Tongue (tissue), 2 donors: ENCODE measurements around the gene HNRNPH2. TPM values are rescaled to one million over a fixed set of nuclear protein-coding genes. Genes with fewer than 3 reads are reported as not detected.

ENCODE experiments used
- DNase-seq: peaks from one replicate; pipeline ENCODE4 v3.0.0-alpha.2; 2015
- total RNA-seq: library from RNA; depleted of rRNA; stranded (reverse); fragments of >200 nt; gene quantifications from one replicate; pipeline ENCODE4 v1.2.3, GENCODE V29; 2014

The HNRNPH2 gene, protein sequence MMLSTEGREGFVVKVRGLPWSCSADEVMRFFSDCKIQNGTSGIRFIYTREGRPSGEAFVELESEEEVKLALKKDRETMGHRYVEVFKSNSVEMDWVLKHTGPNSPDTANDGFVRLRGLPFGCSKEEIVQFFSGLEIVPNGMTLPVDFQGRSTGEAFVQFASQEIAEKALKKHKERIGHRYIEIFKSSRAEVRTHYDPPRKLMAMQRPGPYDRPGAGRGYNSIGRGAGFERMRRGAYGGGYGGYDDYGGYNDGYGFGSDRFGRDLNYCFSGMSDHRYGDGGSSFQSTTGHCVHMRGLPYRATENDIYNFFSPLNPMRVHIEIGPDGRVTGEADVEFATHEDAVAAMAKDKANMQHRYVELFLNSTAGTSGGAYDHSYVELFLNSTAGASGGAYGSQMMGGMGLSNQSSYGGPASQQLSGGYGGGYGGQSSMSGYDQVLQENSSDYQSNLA
- total RNA-seq = 73.2 TPM

DNA sequence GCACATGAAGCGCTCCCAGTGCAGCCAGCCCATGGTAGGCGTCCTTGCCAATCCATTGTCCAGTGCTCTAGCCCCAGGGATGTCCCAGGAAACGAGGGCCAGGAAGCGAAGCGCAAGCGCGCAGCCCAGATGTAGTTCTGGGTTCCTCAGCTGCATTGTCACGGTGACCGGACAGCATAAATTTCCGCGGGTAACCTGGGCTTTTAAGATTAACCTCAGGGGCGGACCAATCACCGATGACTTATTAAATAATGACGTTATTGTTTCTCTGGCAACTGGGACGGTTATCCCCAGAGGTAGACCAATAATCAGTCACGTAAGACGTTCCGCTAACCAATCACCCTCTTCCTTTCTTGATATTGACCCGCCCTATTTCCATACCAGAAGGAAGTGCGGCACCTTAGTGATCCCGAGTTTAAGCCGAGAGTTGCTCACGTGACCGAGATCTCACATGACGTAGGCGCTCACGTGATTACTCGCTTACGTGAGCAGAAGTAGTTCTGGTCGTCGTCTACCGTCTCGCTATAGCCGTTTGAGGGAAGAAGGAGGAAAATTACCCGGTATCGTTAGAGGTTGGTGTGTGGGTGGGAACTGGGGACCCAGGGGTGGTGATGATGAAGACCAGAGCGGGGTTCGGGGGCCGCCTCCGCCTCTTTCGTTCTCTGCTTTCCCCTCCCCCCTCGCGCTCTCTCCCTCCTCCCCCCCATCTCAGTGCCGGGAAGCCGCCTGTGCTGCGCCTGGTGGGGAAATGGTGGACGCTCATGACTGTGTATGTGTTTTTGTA lies at the start of gene HNRNPH2, which contains the start of gene GLA:
Gene HNRNPH2, plus strand, starts transcription at position 475 of the 784 bp plus-strand sequence. CDS start 3,767 bp downstream, outside the sequence.
Gene GLA, minus strand, starts transcription at position 178 of the 784 bp plus-strand sequence. Its CDS starts 22 bp downstream, at position 156.
- peak; percentile 98 for DNase-seq

DNA sequence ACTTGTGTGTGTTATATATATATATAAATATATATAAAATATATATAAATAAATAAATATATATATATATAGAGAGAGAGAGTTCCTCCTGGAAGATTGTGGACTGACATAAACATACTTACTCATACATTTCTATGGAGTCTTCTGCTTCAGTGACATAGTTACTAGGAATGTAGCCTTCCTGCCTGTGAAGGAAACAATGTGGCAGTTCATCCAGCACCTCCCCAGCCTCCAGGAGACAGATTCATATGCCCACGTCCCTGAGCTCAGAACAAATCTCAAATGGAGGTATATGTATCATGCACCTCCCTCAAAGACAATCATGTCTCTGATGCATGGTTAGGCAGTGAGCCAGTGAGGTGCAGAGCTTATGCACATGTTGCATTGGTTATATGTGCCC lies 48.1 kb upstream of the HNRNPH2 start:
- DNase-seq = no peak

DNA sequence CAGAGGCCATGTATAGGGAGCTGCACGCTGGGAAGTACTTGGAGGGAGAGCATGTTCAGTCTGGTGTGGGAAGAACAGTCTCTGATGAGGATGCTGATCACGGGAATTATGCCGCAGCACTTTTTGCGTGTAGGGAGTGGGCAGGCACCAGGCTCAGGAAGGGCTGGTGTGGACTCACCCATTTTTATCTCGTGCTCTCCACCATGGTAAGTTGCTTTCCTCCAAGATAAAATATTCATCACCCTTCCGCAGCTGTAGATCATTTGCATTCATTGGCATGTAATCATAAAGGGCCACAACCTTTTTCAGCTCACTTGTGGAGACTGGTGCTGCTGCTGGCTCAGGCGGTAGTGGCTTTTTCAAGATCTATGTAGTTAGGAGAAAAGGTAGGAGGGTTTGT lies 47.6 kb upstream of the HNRNPH2 start:
- no peak for DNase-seq

DNA sequence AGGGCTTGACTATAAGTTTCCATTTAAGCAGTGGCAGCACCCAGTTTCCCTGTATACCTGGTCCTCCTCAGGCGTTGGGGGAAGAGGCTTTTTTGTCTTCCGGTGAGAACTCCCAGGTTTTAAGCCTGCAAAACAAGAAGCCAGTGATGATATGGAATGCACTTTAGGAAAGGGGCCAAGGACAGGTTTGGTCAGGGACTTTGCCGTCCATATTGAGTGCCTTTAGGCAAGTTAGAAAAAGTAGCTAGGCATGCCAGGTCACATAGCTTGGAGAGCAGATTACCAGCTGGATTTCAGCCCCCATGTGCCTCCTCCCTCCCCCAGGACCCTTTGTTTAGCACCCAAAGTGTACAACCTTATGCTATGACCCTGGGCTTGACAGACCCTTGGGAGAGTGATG lies 45.9 kb upstream of the HNRNPH2 start:
- DNase-seq = no peak

DNA sequence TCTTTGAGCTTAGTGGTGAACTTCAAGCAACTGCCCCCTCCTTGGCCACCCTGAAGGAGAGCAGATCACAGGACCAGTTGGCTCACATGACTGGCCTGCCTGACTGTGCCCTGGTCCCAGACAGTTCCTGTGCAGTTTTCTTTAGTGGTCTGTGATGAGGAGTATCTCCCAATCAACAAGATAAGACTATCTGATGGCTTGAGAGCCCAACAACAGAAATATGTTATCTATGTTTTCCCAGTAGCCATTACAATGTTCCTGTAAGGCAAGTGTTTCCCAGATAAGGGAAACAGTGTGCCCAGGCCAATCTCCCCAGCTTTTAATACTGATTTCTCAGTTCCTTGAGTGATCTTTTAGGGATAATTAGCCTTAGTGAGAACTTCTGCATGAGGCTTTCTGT lies 45.3 kb upstream of the HNRNPH2 start:
- DNase-seq = no peak

DNA sequence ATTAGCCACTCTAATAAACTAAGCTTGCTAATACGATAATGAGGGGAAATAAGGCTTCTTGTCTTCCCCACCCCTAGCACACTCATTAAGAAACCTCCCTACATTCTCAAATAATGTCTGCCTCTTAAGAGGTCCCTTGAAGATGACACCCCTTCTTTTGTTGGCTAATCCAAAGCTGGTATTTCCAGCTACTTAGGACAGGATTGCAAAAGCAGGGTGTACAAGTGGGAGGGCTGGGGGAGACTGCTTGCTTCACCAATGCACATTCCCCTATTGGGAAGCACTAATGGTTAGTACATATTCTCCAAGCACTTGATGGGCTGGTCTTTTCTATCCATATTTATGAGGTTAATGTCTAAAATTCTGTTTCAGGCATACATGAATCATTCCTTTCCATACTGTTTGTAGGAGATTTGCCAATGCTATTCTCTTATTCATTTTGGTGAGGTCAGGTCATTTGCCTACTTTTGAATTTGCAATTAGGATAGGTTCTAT lies 42.7 kb upstream of the HNRNPH2 start:
- DNase-seq = no peak

DNA sequence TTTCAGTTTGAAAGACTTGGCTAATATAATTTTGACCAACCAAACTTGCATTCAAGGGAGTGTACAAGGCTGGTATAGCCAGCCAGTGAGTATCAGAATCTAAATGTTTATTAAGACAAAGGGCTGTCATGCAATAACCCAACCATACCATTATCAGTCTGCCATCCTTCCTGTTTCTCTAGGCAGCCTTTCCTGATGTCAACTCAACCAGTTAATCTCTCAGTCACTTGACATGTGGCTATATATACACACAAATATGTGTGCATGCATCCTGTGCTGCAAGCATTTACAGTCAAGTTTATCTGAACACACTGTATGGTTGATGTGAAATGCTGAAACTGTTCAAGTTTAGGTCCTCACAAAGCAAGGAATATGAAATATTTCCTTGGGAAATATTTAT lies 39.2 kb upstream of the HNRNPH2 start:
- DNase-seq = no peak

DNA sequence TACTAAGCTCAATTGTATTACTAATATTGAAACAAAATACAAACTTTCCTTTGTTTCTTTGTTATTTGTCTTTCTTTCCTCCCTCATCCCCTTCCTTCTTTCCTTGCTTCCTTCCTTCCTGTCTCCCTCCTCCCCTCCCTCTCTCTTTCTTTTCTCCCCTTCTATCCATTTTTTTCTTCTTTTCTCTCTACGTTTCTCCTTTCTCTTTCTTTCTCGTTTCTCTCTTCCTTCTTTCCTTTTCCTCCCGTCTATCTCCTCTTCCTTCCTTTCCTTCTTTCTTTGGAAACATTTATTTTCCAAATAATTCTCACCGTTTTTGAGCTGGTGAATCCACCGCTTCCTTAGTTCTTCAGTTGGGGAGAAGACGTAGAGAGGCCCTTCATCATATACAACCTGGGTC lies 38.3 kb upstream of the HNRNPH2 start:
- no peak for DNase-seq

DNA sequence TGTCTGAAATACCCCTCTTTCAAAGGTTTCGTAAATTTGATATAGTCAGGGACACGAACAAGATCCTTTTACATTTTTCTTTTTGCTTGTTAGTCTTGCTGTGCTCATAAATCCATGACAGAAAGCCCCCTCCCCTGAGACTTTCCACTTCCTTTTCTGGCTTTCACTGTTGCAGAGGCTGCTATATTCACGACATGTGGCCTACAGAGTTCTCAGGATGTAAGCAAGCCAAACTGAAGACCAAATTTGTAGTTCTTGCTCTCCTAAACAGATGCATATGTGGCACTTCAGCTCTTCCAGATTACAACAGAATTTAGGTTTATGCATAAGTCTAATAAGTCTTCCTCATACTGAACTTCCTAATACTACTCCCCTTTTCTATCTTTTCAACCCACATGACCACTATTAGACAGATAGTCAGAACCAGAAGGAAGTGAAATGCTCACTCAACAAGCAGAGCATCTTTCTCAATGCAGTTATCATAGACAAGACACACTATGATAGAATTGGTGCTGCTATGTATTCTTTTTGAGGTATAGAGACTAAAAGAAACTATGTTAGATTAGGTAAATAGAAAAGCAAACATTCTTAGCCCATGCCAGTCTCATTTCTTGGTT lies 37.0 kb upstream of the HNRNPH2 start:
- DNase-seq = no peak

DNA sequence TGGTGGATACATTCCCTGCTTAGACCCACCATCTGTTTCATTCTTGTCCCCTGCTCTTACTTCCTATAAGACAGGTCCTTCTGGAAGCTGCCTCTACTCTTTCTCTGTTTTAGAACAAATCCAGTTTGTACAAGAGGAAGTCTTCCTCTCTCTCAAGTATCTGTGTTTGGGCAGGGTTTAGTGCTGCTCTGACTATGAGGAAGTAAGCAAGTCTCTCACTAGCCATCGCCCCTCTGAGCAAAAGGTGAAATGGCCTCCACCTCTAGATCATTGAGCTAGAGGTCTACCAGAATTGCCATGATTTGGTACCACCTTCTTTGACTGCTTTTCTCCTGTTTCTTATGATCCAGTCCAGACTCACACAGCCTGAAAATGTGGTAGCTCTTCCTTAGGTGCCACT lies 30.5 kb upstream of the HNRNPH2 start:
- DNase-seq = no peak

DNA sequence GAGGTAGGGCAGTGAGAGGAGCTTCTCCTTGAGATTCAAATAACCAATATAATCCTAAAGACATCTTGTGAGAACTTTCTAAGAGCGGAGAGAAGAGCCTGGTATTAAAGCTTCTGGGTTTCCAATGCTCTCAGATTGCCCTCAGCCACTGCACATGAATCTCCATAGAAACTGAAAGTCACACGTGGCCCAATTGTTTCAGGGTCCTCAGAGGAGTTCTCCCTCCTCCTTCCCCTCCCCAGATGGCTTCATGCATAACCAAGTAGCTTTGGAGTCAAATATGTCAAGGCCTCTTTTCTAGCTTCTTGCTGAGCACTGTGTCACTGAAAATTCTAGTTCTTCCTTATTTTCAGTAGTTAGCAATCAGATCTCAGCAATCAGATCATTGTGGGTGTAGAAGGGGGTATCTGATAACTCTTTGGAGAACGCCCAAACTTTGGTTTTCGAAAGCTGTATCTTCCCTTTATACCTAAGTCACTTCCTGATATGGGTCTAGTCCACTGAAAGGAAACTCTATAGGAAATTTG lies 24.3 kb upstream of the HNRNPH2 start:
- DNase-seq = no peak

DNA sequence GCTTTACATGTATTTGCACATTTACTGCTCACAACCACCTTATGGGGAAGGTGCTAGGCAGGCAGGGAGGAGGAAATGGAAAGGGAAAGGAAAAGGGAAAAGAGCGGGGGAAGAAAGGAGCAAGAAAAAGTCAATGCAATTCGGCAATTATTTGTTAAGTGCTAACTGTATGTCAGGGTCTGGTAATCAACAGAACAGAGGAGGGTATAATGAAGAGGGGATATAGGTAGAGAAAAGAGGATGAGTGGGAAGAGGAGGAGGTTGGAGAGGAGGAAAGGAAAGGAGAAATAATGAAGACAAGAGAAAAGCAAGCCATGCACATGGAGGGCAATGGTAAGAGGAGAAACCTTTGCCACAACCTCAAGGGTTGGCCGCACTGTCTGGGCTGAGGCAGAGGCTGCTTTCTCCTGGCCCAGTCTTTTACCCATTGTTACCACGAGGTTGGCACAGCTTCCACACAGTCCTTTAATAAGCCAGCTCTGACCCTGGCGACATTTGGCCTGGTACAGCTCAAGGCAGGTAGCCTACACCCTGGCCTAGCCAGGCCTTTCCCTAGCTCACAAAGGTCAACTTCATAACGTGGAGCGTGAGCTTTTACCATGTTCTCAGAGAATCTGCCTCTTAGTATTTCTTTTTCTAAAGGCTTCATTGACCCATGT lies 22.9 kb upstream of the HNRNPH2 start:
- DNase-seq = no peak

DNA sequence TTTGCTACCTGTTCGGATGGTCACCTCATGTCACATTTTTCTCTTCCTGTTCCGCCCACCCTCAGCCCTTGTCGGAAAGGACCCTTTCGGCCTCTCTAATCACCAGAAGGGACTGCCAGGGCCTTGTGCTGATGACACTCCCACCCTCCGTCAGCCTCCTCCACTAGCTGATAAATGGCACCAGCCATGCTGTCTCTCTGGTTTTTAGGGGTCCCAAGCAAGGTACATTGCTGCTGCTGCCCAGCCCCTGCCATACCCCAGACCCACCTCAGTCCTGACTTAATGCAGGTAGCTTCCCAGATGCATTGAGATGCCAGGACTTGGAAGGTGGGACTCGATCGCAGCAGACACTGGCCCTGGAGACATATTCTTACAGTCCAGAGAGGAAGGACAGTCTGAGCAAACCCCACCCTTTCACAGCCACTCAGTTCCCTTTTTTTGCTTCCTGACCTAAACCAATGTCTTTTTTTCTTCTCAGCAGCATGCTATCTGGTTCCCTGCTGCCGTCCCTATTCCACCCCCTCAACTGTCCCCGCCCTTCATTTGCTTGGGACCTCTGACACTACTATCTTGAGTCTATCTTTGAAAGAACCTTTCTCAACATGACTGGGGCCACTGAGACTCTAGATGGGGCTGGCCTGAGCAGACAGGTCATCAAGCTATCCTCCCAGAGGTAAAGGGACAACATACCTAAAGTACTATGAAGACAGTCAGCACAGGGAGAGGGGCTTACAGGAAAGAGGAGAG lies 22.1 kb upstream of the HNRNPH2 start, which contains the start of gene BTK:
Gene BTK, minus strand, starts transcription at position 397 of the 747 bp plus-strand sequence. CDS start 10,907 bp downstream, outside the sequence.
- DNase-seq = no peak

DNA sequence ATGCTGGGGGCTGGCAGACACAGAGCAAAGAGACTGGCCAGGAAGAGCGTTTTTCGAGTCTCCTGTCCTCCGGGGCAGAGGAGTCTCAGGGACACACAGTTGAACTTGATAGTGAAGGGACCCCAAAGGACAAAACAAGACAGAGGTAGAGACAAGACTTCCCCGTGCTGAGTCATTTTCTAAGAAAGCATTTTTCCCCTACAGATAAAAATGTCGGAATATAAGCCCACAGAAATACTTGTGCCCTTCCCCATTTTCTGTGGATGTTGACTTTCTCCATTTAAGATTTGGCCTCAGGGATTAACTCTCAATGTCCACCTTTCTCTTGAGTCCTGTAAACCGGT lies 21.5 kb upstream of the HNRNPH2 start:
- no peak for DNase-seq

DNA sequence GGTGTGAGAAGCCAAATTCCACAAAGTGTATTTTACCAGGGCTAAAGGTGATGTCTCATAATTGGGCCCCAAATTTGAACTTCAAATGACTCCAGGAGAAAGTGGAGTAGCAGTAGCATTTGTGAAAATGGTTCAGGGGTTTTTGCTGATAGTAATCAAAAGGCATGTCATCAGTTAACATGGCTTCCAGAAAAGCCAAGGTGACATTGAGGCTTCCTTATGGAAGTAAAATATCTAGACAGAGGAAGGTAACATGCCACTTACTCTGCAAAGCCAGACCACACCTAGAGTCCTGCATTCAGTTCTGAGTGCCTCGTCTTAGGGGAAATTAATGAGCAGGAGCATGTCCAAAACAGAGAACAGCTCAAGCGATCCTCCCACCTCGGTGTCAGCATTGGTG lies 19.4 kb upstream of the HNRNPH2 start:
- DNase-seq = no peak

DNA sequence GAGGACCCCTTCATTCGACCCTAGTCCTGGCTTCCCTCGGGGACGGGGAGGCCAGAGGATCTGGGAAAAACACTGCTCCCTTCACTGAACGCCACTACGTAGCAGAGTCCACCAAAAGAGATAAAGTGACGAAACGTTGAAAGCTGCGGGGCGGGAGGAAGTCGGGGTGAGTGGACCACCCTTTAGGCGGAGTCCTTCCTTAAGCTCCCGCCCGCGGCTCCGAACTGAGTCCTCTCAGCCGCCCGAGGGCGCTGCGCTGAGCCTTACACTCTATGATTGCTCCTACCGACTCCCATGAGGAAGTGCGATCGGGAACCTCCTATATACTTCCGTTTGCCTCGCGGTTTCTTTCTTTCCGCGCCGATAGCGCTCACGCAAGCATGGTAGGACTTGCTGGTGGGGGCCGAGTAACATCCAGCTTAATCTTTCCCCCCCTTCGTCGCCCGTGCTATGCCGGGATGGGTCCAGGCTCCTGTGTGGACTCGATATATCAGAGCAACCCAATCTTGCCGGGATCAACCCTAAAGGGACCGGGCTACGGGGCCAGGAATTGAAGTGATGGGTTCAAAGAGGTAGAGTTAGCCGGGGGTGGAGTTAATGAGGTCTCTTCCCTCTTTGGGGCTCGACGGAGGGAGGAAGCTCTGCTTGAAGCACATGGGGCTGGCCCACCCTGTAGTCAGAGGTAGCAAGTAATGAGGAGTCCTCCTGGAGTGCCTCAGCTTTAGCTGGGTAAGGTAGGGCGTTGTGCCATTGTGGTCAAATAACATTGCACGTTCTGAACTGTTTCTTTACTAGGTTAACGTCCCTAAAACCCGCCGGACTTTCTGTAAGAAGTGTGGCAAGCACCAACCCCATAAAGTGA lies 17.1 kb upstream of the HNRNPH2 start, which contains the start of gene RPL36A:
Gene RPL36A, plus strand, starts transcription at position 348 of the 862 bp plus-strand sequence. Its CDS starts 33 bp downstream, at position 381.
- peak; percentile 95 for DNase-seq

DNA sequence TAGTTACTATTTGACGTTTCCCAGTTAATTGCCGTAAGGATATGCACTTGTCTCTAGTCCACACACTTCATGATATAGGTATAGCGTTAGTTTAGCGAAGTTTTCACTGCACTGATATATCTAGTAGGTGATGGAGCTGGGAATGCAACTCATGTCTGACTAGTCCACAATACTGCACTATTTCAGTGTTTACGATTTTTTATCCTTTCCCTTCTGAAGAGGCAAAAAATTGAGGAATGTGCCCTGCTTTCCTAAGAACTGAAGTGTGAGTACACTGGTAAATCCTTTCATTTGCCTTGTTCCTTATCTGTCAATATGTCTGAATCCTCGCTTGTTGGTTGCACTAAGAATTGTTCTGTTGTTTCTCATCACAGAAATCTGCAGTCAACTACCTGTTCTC lies 16.2 kb upstream of the HNRNPH2 start:
- DNase-seq = no peak

DNA sequence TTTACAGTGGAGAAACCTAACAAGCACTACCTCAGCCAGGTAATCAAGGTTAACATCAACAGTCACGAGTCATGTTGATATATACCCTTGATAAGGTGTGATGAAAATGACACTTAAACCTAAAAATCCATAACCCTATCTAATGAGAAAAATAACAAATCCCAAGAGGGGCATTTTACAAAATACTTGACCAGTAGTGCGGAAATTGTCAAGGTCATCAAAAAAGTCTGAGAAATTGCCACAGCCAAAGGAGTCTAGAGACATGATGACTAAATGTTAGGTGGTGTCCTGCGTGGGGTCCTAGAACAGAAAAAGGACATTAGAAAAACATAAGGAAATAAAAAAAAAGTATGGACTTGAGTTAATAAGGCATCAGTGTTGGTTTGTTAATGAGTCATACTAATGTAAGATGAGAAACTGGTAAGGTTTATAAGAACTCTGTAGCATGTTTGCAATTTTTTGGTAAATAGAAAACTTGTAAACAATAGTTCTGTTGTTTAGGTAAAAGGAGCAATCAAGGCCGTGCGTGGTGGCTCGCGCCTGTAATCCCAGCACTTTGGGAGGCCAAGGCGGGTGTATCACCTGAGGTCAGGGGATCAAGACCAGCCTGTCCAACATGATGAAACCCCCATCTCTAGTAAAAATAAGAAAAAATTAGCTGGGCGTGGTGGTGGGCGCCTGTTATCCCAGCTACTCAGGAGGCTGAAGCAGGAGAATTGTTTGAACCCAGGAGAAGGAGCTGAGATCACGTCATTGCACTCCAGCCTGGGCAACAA lies 14.3 kb upstream of the HNRNPH2 start:
- no peak for DNase-seq

DNA sequence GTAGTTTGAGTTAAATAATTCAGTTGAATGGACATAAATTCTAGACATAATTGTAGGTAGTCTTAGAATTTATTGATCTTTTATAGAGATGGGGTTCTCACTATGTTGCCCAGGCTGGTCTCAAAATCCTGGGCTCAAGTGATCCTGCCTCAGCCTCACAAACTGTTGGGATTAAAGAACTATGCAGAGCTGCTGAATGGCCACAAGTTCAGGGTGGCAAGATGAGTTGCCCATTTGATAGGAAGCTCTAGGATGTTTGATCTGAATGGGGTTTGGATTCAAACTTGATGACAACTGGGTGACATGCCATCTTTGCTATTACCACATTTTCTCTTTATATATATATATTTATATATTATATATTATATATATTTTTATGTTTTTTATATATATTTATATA lies 13.7 kb upstream of the HNRNPH2 start:
- DNase-seq = no peak
